GM18861 (cell line): ENCODE measurements around the gene TTI1.

ENCODE experiments used
- ATAC-seq: cut with Tn5 transposase; IDR thresholded peaks from one replicate; pipeline ENCODE4 v1.9.1; 2021; ENCODE audit not compliant: unreplicated experiment

Gene TTI1

DNA sequence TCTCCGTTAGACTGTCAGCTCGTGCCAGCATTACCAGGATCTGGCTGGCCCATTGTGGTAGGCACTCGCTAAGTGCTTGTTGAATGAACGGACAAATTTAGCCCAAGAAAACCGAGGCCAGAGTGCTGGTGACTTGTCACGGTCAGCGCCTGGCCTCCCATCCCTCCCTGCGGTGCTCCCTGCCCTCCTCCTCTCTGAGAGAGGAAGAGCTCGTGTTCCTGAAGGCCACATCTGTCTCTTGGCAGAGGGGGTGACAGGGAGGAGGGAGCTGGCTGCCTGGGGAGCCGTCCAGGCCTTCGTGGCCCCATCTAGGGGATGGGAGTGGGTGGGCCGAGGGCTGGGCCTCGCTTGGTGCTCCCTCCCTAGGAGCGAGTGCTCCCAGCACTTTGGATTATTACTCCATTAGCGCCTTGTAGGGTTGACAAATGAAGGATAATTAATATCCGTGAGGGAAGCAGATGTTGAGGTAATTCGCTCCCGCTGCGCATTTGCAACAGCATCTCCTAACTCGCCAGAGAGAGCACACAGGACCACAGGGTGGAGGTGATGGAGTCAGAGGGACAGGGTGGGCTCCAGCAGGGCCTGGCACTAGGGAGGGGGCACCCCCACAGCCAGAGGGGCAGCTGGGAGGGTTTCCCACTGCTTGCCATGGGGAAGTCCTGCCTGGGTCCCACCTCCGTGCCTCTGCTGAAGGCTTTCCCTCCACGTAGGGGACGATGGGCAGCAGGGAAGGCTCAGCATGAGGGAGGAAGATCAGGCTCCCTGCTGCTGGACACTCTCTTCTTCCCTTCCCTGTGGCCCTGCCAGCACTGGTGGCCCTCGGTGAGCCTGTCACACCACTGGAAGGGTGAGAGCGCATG, 93.3 kb downstream of the TTI1 start:
- ATAC-seq, result no peak

GRCh38 chr20:37938954-37939353, 94.3 kb downstream of the TTI1 start:
- ATAC-seq, result no peak

- ATAC-seq, result no peak
Observed at GRCh38 chr20:37938181-37938750, 95.0 kb downstream of the TTI1 start.

DNA sequence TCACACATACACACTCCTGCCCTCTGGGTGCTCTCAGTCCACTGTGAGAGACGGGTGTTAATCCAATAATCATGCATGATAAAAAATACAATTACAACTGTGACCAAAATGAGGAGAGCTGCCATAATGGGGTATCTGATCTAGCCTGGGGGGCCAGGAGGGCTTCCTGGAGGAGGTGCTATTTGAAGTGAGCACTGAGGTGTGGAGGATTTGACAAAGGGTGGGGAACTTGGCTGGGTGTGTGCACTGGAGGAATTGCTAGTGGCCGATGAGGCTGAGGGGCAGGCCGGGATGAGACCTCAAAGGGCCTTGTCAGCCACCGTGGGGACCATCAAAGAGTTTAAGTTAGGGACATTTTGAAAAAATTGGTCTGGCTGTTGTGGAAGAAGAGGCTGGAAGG, 95.6 kb downstream of the TTI1 start:
- ATAC-seq, result no peak

DNA sequence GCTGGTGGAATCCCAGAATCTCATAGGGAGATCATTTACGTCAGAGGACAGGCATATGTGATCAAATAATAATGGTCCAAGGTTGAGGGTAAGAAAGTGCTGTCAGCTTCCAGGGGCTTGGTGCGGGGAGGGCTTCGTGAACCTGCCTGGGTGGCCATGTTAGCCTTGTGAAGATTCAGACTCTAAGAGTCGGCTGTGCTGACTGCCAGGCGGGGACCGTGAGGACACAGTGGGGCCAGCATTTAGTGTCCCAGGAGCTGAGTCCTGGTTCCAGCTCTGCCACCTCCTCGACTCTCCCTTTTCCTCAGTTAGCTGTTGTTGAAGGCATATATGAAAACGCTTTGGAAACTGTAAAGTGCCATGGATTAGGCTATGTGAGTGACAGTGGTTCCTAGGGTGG, 96.8 kb downstream of the TTI1 start:
- ATAC-seq, result no peak

- no peak for ATAC-seq
Observed at GRCh38 chr20:37936041-37936440, 97.2 kb downstream of the TTI1 start.

- ATAC-seq, result no peak
Observed at GRCh38 chr20:37935435-37935834, 97.8 kb downstream of the TTI1 start.

DNA sequence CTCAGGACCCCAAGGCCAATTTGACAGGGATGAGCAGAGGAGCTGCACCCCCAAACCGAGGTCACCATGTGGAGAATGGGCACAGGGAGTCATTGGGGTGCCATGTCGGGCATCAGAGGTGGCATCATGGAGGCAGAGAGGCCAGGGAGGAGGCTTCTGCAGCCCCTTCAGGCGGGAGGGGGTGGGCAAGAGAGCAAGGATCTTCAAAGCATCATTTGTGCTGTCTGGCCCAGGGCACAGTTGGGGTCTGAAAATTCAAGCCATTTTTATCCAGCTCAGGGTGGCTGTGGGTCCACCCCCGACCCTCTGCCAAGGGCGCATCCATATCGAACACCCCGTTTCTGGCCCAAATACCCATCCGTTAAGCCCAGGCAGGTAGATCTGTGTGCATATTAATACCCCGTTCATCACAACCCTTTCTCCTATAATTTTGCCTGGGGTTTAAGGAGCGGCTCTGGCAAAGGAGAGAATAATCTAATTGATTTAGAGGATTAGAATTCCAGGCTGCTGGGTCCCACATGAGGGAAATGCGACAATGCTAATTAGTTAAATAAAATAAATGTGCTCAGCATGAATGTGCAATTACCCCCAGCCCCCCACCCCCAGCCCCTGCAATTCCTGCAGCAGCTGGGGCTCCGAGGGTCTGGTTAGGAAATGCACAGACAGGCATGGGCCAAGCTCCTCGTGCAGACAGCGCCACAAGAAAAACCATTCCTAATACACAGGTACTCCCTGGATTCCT, 98.5 kb downstream of the TTI1 start:
- no peak for ATAC-seq

DNA sequence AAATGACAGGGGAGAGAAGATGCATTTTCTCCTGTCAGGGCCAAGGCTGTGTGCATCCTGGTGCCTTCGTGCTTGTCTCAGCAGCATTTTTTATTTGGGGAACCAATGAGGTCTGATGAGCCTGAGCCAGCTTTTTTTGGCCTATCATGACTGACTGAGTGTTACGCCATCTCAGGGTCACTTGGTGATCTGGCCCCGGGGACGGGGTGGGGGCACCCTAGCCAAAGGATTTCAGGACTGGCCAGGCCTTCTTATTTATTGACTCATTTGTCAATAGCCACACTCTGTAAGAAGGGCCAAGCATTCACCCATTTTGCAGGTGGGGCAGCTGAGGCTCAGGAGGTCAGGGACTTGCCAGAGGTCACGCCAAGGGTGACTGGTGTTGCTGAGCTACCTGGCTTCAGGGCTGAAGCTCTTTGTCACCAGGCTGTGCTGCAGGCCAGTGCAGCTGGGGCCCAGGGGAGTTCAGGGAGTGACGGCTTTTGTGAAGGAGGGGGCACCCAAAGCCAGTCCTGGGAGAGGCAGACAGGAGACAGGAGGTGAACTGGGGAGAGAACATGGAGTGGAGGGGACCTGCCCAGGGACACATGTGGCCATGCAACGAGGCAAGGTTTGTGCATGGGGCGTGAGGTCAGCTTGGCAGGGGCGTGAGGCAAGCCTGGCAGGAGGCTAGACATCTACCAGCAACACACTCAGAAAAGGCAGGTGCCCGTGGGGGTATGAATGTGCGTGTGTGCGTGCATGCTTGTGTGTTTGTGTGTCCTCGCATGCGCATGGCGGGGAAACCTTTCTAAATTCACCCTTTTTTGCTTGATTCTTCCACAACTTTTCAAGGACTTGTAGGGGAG, 99.2 kb downstream of the TTI1 start:
- ATAC-seq, result no peak
